Peyer's patch (tissue), 4 donors: ENCODE data around the gene RPTOR.

Experiments used
- POLR2A ChIP-seq, 2 donors: fragments of 450-650 bp; IDR thresholded peaks; one replicate each; pipeline ENCODE4 v1.5.1; 2017; ENCODE audit warnings: antibody characterized with exemption in 2 of 2, mild to moderate bottlenecking in 2 of 2, moderate library complexity in 2 of 2
- TF ChIP-seq, protein P1 (sequence below), 6 experiments: fragments of 450-650 bp in 4 of 6; fragments of 200-600 bp in 2 of 6; sonication (generic) in 1 of 6; IDR thresholded peaks; one replicate each; pipeline ENCODE4 v1.5.1; 2017 to 2019; ENCODE audit warnings: antibody characterized with exemption in 6 of 6, mild to moderate bottlenecking in 3 of 6, moderate library complexity in 1 of 6

DNA sequence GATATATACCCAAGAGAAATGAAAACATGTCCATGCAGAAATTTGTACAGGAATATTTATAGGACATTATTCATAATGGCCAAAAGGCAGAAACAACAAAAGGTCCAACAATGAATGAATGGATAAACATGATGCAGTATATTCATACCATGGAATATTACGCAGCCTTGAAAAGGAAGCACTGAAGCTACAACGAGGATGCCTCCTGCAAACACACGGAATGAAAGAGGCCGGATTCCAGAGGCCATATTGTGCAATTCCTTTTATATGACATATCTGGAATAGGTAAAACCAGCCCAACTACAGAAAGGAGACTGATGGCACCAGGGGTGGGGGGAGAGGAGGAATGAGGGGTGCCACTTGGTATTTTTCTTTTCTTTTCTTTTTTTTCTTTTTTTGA lies 432.5 kb downstream of the RPTOR start:
- TF ChIP-seq, protein P1, sequence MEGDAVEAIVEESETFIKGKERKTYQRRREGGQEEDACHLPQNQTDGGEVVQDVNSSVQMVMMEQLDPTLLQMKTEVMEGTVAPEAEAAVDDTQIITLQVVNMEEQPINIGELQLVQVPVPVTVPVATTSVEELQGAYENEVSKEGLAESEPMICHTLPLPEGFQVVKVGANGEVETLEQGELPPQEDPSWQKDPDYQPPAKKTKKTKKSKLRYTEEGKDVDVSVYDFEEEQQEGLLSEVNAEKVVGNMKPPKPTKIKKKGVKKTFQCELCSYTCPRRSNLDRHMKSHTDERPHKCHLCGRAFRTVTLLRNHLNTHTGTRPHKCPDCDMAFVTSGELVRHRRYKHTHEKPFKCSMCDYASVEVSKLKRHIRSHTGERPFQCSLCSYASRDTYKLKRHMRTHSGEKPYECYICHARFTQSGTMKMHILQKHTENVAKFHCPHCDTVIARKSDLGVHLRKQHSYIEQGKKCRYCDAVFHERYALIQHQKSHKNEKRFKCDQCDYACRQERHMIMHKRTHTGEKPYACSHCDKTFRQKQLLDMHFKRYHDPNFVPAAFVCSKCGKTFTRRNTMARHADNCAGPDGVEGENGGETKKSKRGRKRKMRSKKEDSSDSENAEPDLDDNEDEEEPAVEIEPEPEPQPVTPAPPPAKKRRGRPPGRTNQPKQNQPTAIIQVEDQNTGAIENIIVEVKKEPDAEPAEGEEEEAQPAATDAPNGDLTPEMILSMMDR (IDR thresholded peaks at IDR 0.05) = no peak
- TF ChIP-seq POLR2A (IDR thresholded peaks at IDR 0.05) = no peak
